WERI-Rb-1 (cell line): ENCODE data around the gene NPIPB8.
"Not testable (repeated sequence)": the region's sequence is repeated elsewhere in the genome, so short reads cannot be mapped to it uniquely, and the experiment has no call there.

Experiments
- DNase-seq: peaks from one replicate; pipeline ENCODE4 v3.0.0-alpha.2; 2020
- H3K27ac ChIP-seq: fragments of 250-450 bp; sonication (Bioruptor Pico); 2 replicates; pipeline ENCODE4 v1.5.1; 2020; ENCODE audit warnings: mild to moderate bottlenecking, moderate library complexity
- H3K27me3 ChIP-seq: fragments of 250-450 bp; sonication (Bioruptor Pico); 2 replicates; pipeline ENCODE4 v1.5.1; 2021; ENCODE audit warnings: mild to moderate bottlenecking, low read depth, moderate library complexity; ENCODE audit not compliant: insufficient read depth, severe bottlenecking
- H3K36me3 ChIP-seq: fragments of 250-450 bp; sonication (Bioruptor Pico); 2 replicates; pipeline ENCODE4 v1.5.1; 2020; ENCODE audit warnings: mild to moderate bottlenecking, moderate library complexity
- H3K4me3 ChIP-seq: 2 replicates; pipeline ENCODE4 v1.5.1; 2011; ENCODE audit warnings: low read depth, mild to moderate bottlenecking, control low read depth, low read length
- H3K9me3 ChIP-seq: fragments of 250-450 bp; sonication (Bioruptor Pico); 2 replicates; pipeline ENCODE4 v1.5.1; 2021; ENCODE audit warnings: mild to moderate bottlenecking, moderate library complexity; ENCODE audit not compliant: severe bottlenecking
- CTCF ChIP-seq: IDR thresholded peaks from 2 replicates; pipeline ENCODE4 v1.5.1; 2011; ENCODE audit warnings: low read depth, mild to moderate bottlenecking, control low read depth, inconsistent platforms, low read length

Gene NPIPB8

GRCh38 chr16:28637765-28638164 is at the start of gene NPIPB8:
NPIPB8 (plus strand) TSS chr16:28638065; CDS start chr16:28638361, 296 bp downstream.
- H3K36me3 ChIP-seq, DNase-seq, H3K4me3 ChIP-seq, H3K9me3 ChIP-seq, H3K27ac ChIP-seq, H3K27me3 ChIP-seq: not testable (repeated sequence)

- Histone ChIP-seq H3K27ac (no peak overlapping the region), H3K4me3 (no peak overlapping the region), H3K36me3 (peaks cover 39% of the 10 kb centered on the region), H3K9me3 (no peaks in the 10 kb centered on the region), H3K27me3 (no peaks in the 10 kb centered on the region)
- no peak for DNase-seq
- no peak for TF ChIP-seq CTCF
These were observed 48.8 kb upstream of the NPIPB8 start for GRCh38 chr16:28589069-28589468.

- DNase-seq, result no peak
- peaks cover 33% of the 10 kb centered on the region for H3K36me3 ChIP-seq
These were observed 47.9 kb upstream of the NPIPB8 start for GRCh38 chr16:28589930-28590329.

GRCh38 chr16:28590384-28591340 is 47.2 kb upstream of the NPIPB8 start:
- Histone ChIP-seq H3K36me3 (peaks cover 26% of the 10 kb centered on the region), H3K9me3 (no peaks in the 10 kb centered on the region), H3K27me3 (no peaks in the 10 kb centered on the region), H3K27ac (no peak overlapping the region), H3K4me3 (no peak overlapping the region)
- no peak for DNase-seq
- TF ChIP-seq CTCF, result no peak

More at GRCh38 chr16:28589930-28590329, 47.9 kb upstream of the NPIPB8 start:
- TF ChIP-seq CTCF, result no peak
- H3K27ac ChIP-seq, result no peak overlapping the region
- no peak overlapping the region for H3K4me3 ChIP-seq
- no peaks in the 10 kb centered on the region for H3K27me3 ChIP-seq
- no peaks in the 10 kb centered on the region for H3K9me3 ChIP-seq

- Histone ChIP-seq H3K27ac (no peak overlapping the region), H3K4me3 (no peak overlapping the region), H3K36me3 (peaks cover 22% of the 10 kb centered on the region), H3K27me3 (no peaks in the 10 kb centered on the region), H3K9me3 (no peaks in the 10 kb centered on the region)
- TF ChIP-seq CTCF, result no peak
- no peak for DNase-seq
These were observed 46.5 kb upstream of the NPIPB8 start for GRCh38 chr16:28591355-28591754.

GRCh38 chr16:28592511-28592910 is 45.4 kb upstream of the NPIPB8 start:
- Histone ChIP-seq H3K4me3 (no peak overlapping the region), H3K27me3 (no peaks in the 10 kb centered on the region), H3K9me3 (no peaks in the 10 kb centered on the region), H3K27ac (no peak overlapping the region), H3K36me3 (peaks cover 22% of the 10 kb centered on the region)
- TF ChIP-seq CTCF, result no peak
- no peak for DNase-seq
